Psoas muscle (tissue), 8 donors: ENCODE measurements around the gene SPACA6. TPM values are rescaled to one million over a fixed set of nuclear protein-coding genes. Genes with fewer than 3 reads are reported as not detected.

Experiments used
- ATAC-seq, 4 donors: fragments of 200-7000 bp; cut with Tn5 transposase; one replicate each; pipeline ENCODE4 v1.9.1; 2020; ENCODE audit warnings: moderate library complexity in 3 of 4, mild to moderate bottlenecking in 2 of 4
- DNase-seq, 2 donors: peaks; one replicate each; pipeline ENCODE4 v3.0.0-alpha.2; 2020
- H3K27ac ChIP-seq: fragments of 200-600 bp; one replicate; pipeline ENCODE4 v1.8.0; 2022
- H3K27me3 ChIP-seq, 3 donors: fragments of 200-600 bp in 1 of 3; one replicate each; pipeline versions ENCODE4 v1.6.1 to v1.8.0; 2013 to 2022; ENCODE audit warnings: low read length in 2 of 3, mild to moderate bottlenecking in 2 of 3, moderate library complexity in 1 of 3; ENCODE audit not compliant: insufficient read depth in 3 of 3
- H3K36me3 ChIP-seq, 2 donors: fragments of 200-600 bp in 1 of 2; one replicate each; pipeline versions ENCODE4 v1.6.1 to v1.8.0; 2013 to 2022; ENCODE audit warnings: low read depth in 1 of 2, mild to moderate bottlenecking in 1 of 2, moderate library complexity in 1 of 2; ENCODE audit not compliant: insufficient read depth in 1 of 2
- H3K4me1 ChIP-seq: fragments of 200-600 bp; one replicate; pipeline ENCODE4 v1.8.0; 2022
- H3K4me3 ChIP-seq: fragments of 200-600 bp; one replicate; pipeline ENCODE4 v1.8.0; 2022; ENCODE audit warnings: mild to moderate bottlenecking
- H3K9me3 ChIP-seq: fragments of 200-600 bp; one replicate; pipeline ENCODE4 v1.8.0; 2022
- CTCF ChIP-seq: fragments of 200-600 bp; IDR thresholded peaks from one replicate; pipeline ENCODE4 v1.8.0; 2022; ENCODE audit warnings: antibody characterized with exemption
- WGBS, 3 donors: extraction: QIAGEN DNeasy Blood & Tissue Kit; methylation state at CpG; one replicate each; pipeline versions ENCODE4 v1.1.6 to v1.1.7; 2013; 5-methylcytosine and 5-hydroxymethylcytosine counted together
- intact Hi-C, 2 donors: fragments of 100-400 bp; cut with DNase I; formaldehyde crosslinking; loops; one replicate each; pipeline versions ENCODE4 v1.11.0 to v1.14.2; 2022
- polyA plus RNA-seq, 3 donors: library from polyadenylated mRNA; stranded (reverse); fragments of 200-250 nt; gene quantifications; one replicate each; pipeline ENCODE4 v1.2.3, GENCODE V29; 2013
- total RNA-seq, 4 donors: library from RNA; stranded (reverse); fragmentation: NEBNext Ultra II Directional in 2 of 4; extraction: Animal tissue kit (Norgen Biotek cat#: 25700) in 2 of 4; gene quantifications; one replicate each; pipeline versions ENCODE4 v1.2.1 to v1.2.4, GENCODE V29; 2021 to 2023
- donor health status: healthy with polysubstance abuse.
- donor health status: DM: no; HTN: no; CAD: no; lungs with moderate emphysema.
- donor health status: Bipolar disorder and iron deficiency.
- donor health status: healthy.
- donor health status: DM: yes; HTN: yes; CAD: no.
- donor health status: DM: no; HTN: no; CAD: no.
- donor health status: DM: no; HTN: no; CAD: no.
- donor health status: DM: yes; HTN: yes; CAD: no.

Gene SPACA6
- total and polyA plus RNA-seq, 7 donors, result 1.5 to 5.2 (median 3.1) TPM

- Histone ChIP-seq H3K36me3 (peaks cover 0 to 34% of the 10 kb centered on the region in 2 donors), H3K27me3 (no peaks in the 10 kb centered on the region), H3K9me3 (no peaks in the 10 kb centered on the region), H3K4me1 (peaks cover 6% of the 10 kb centered on the region), H3K4me3 (no peak overlapping the region), H3K27ac (no peak overlapping the region)
- intact Hi-C loops, result no loop called here
- ATAC-seq, result peak in 3 of 4 donors; percentile 15 to 49 (median 26)
- peak; percentile 81 to 86 for DNase-seq
- 36 to 37% (median 37%) methylated on average over 27 of the region's 27 CpGs for WGBS, 3 donors
- TF ChIP-seq CTCF, result no peak
Measured at GRCh38 chr19:51702103-51702824, 9.1 kb downstream of the SPACA6 start.

- Histone ChIP-seq H3K27ac (peak overlapping the region; percentile 91), H3K4me1 (peaks cover 6% of the 10 kb centered on the region), H3K9me3 (no peaks in the 10 kb centered on the region), H3K4me3 (peak overlapping the region; percentile 84), H3K27me3 (no peaks in the 10 kb centered on the region), H3K36me3 (peaks cover 0 to 29% of the 10 kb centered on the region in 2 donors)
- 35 to 44% (median 40%) methylated on average over 46 of the region's 46 CpGs for WGBS, 3 donors
- DNase-seq, result peak in 1 of 2 donors; percentile 35
- no peak for TF ChIP-seq CTCF
- ATAC-seq, result no peak
- intact Hi-C loops, result no loop called here
Measured at GRCh38 chr19:51702825-51703574, 9.9 kb downstream of the SPACA6 start.

GRCh38 chr19:51703575-51704515 is 10.7 kb downstream of the SPACA6 start:
- ATAC-seq (peak; percentile 96 to 97 (median 97)), DNase-seq (peak; percentile 97 to 98)
- Histone ChIP-seq H3K4me1 (peaks cover 6% of the 10 kb centered on the region), H3K27ac (peak overlapping the region; percentile 91), H3K9me3 (no peaks in the 10 kb centered on the region), H3K4me3 (peak overlapping the region; percentile 84), H3K27me3 (no peaks in the 10 kb centered on the region), H3K36me3 (peaks cover 0 to 21% of the 10 kb centered on the region in 2 donors)
- intact Hi-C loops, result no loop called here
- WGBS, 3 donors, result 1 to 2% (median 1%) methylated on average over 65 to 74 of the region's 74 CpGs
- TF ChIP-seq CTCF, result peak; percentile 38

GRCh38 chr19:51704626-51705025 is 11.5 kb downstream of the SPACA6 start:
- H3K4me3 ChIP-seq, result peak overlapping the region; percentile 84
- peaks cover 0 to 20% of the 10 kb centered on the region in 2 donors for H3K36me3 ChIP-seq
- peaks cover 6% of the 10 kb centered on the region for H3K4me1 ChIP-seq
- H3K27me3 ChIP-seq, result peaks cover 0 to 1% (median 0%) of the 10 kb centered on the region in 3 donors
- intact Hi-C loops, result no loop called here
- no peaks in the 10 kb centered on the region for H3K9me3 ChIP-seq
- peak overlapping the region; percentile 91 for H3K27ac ChIP-seq
- 34 to 40% (median 39%) methylated on average over 4 of the region's 4 CpGs for WGBS, 3 donors
- DNase-seq, result no peak
- TF ChIP-seq CTCF, result no peak
- no peak for ATAC-seq
